Measurements from ENCODE around the gene PRKAG2. TPM values are rescaled to one million over a fixed set of nuclear protein-coding genes. Genes with fewer than 3 reads are reported as not detected.
A peak's percentile ranks its signal among the peaks of the same experiment; 100 is the strongest.

The PRKAG2 gene
- total RNA-seq, 8 experiments from 2014 or later = 6.3 to 13.4 (median 8.5) TPM

GRCh38 chr7:151647874-151648273, 229.0 kb downstream of the PRKAG2 start:
- Histone ChIP-seq H3K27ac (no peak overlapping the region), H3K4me3 (no peak overlapping the region), H3K4me1 (replicated peaks in 1 of 2) (no peaks in the 10 kb centered on the region)
- WGBS, 10 experiments = 60 to 100% (median 93%) methylated on average over 1 to 3 of the region's 3 CpGs
- in situ Hi-C loops (cut with MboI; ENCODE audit: low pct_unique_long_range_greater_than_20kb in 2 of 9, low sequenced_read_pairs in 9 of 9, unreplicated experiment in 9 of 9) = no loop called here
- no peak for ATAC-seq (replicated peaks in 6 of 8)

DNA sequence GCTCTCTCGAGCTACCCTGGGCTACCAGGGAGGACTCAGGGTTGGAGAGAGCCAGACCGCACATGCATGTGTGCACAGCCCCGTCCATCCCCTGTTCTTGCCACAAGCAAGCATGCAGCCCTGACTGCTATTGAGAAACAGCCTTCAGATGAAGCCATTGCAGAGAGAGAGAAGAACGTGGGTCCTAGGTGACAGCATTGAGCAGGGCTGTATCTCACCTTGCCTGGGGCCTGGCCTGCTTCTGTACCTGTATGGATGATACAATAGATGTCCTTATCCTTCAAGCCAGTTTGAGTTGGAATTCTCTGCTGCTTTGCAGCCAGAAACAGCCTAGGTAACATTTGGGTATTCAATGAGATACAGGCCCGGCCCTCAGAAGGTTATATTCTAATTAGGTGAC, 229.9 kb downstream of the PRKAG2 start:
- in situ Hi-C loops (cut with MboI; ENCODE audit: low pct_unique_long_range_greater_than_20kb in 2 of 9, low sequenced_read_pairs in 9 of 9, unreplicated experiment in 9 of 9) = no loop called here
- no peak for ATAC-seq (replicated peaks in 6 of 8)
- 37 to 90% (median 80%) methylated on average over 1 to 5 of the region's 5 CpGs; no CpG with 5 or more reads in 2 of the 10 experiments for WGBS, 10 experiments

GRCh38 chr7:151645311-151645710, 231.6 kb downstream of the PRKAG2 start:
- H3K4me3 ChIP-seq = no peak overlapping the region
- no peak for ATAC-seq (replicated peaks in 6 of 8)
- 50 to 100% (median 88%) methylated on average over 1 to 2 of the region's 2 CpGs; no CpG with 5 or more reads in 3 of the 10 experiments for WGBS, 10 experiments
- no peak overlapping the region for H3K27ac ChIP-seq
- no peaks in the 10 kb centered on the region for H3K4me1 ChIP-seq (replicated peaks in 1 of 2)
- in situ Hi-C loops (cut with MboI; ENCODE audit: low pct_unique_long_range_greater_than_20kb in 2 of 9, low sequenced_read_pairs in 9 of 9, unreplicated experiment in 9 of 9) = no loop called here

More for the DNA sequence above, 229.9 kb downstream of the PRKAG2 start:
- Histone ChIP-seq H3K4me1 (replicated peaks in 1 of 2) (no peaks in the 10 kb centered on the region), H3K4me3 (no peak overlapping the region), H3K27ac (no peak overlapping the region)

GRCh38 chr7:151644554-151644953, 232.4 kb downstream of the PRKAG2 start:
- in situ Hi-C loops (cut with MboI; ENCODE audit: low pct_unique_long_range_greater_than_20kb in 2 of 9, low sequenced_read_pairs in 9 of 9, unreplicated experiment in 9 of 9) = no loop called here
- Histone ChIP-seq H3K27ac (no peak overlapping the region), H3K4me3 (no peak overlapping the region), H3K4me1 (replicated peaks in 1 of 2) (no peaks in the 10 kb centered on the region)
- ATAC-seq (replicated peaks in 6 of 8) = no peak

DNA sequence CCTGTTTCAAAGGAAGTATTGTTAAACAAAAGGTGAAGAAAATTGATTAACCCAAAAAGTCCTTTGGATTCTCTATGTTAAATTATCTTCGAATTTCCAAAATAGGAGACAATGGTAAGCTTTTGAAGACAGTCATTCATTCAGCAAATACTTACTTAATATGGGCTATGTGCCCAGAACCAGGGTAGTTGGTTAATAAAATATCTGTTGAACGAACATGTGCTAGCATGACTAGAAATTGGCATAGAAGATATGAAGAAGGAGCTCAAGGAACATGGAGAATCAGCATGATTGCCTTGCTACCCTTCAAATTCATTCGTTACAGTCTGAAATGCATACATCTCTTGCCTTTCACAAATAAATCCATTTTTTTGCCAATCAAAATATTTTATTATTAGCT, 234.2 kb downstream of the PRKAG2 start:
- in situ Hi-C loops (cut with MboI; ENCODE audit: low pct_unique_long_range_greater_than_20kb in 2 of 9, low sequenced_read_pairs in 9 of 9, unreplicated experiment in 9 of 9) = no loop called here
- WGBS, 10 experiments = 20 to 83% (median 72%) methylated on average over 1 to 3 of the region's 3 CpGs
- H3K4me3 ChIP-seq = no peak overlapping the region
- no peak for ATAC-seq (replicated peaks in 6 of 8)
- H3K4me1 ChIP-seq (replicated peaks in 1 of 2) = no peaks in the 10 kb centered on the region
- no peak overlapping the region for H3K27ac ChIP-seq

GRCh38 chr7:151641587-151641986, 235.3 kb downstream of the PRKAG2 start:
- WGBS, 10 experiments = 100% methylated on average over 1 of the region's 2 CpGs; no CpG with 5 or more reads in 9 of the 10 experiments
- H3K4me1 ChIP-seq (replicated peaks in 1 of 2) = no peaks in the 10 kb centered on the region
- in situ Hi-C loops (cut with MboI; ENCODE audit: low pct_unique_long_range_greater_than_20kb in 2 of 9, low sequenced_read_pairs in 9 of 9, unreplicated experiment in 9 of 9) = no loop called here
- no peak for ATAC-seq (replicated peaks in 6 of 8)
- no peak overlapping the region for H3K4me3 ChIP-seq
- no peak overlapping the region for H3K27ac ChIP-seq

DNA sequence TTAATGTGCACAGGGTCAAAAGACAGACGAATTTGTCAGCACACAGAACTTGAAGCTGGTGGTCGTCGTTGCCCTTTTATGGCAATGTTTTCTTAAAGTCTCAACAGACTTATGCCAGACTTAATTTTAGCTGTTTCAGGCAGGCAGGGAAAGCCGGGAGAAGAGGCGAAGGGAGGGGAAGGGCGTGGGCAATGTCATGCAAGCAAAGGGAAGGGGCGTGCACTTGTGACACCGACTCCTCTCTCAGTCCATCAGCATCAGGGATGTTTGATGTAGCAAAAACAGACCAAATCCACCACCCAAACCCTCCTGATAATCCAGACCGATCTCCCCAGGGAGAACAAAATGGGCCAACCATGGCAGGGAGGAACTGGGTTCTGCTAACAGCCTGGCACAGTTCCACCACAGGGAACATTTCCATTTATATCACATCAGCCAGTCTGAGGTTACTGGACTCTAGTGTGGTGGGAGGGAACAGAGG, 239.1 kb downstream of the PRKAG2 start:
- in situ Hi-C loops (cut with MboI; ENCODE audit: low pct_unique_long_range_greater_than_20kb in 2 of 9, low sequenced_read_pairs in 9 of 9, unreplicated experiment in 9 of 9) = no loop called here
- peak in 4 of 8 experiments; percentile 31 to 89 (median 78) for ATAC-seq (replicated peaks in 6 of 8)
- H3K27ac ChIP-seq = no peak overlapping the region
- WGBS, 10 experiments = 0 to 63% (median 36%) methylated on average over 1 to 6 of the region's 9 CpGs; no CpG with 5 or more reads in 2 of the 10 experiments
- H3K4me1 ChIP-seq (replicated peaks in 1 of 2) = no peaks in the 10 kb centered on the region
- H3K4me3 ChIP-seq = no peak overlapping the region

- H3K4me3 ChIP-seq = no peak overlapping the region
- H3K4me1 ChIP-seq (replicated peaks in 1 of 2) = peaks cover 3 to 6% of the 10 kb centered on the region in 2 donors
- no peak overlapping the region for H3K27ac ChIP-seq
- in situ Hi-C loops (cut with MboI; ENCODE audit: low pct_unique_long_range_greater_than_20kb in 2 of 9, low sequenced_read_pairs in 9 of 9, unreplicated experiment in 9 of 9) = no loop called here
- WGBS, 10 experiments = 73 to 100% (median 100%) methylated on average over 1 to 2 of the region's 2 CpGs; no CpG with 5 or more reads in 1 of the 10 experiments
- no peak for ATAC-seq (replicated peaks in 6 of 8)
These were observed 242.3 kb downstream of the PRKAG2 start for GRCh38 chr7:151634643-151635042.

GRCh38 chr7:151633516-151633812, 243.5 kb downstream of the PRKAG2 start:
- H3K4me3 ChIP-seq = no peak overlapping the region
- no peak overlapping the region for H3K27ac ChIP-seq

GRCh38 chr7:151632750-151633515, 244.0 kb downstream of the PRKAG2 start:
- no peak overlapping the region for H3K27ac ChIP-seq
- H3K4me3 ChIP-seq = peak overlapping the region; percentile 68 to 90 (median 82)
- 25 to 72% (median 54%) methylated on average over 2 to 19 of the region's 28 CpGs; no CpG with 5 or more reads in 1 of the 10 experiments for WGBS, 10 experiments
- in situ Hi-C loops (cut with MboI; ENCODE audit: low pct_unique_long_range_greater_than_20kb in 2 of 9, low sequenced_read_pairs in 9 of 9, unreplicated experiment in 9 of 9) = no loop called here
- H3K4me1 ChIP-seq (replicated peaks in 1 of 2) = peaks cover 10 to 15% of the 10 kb centered on the region in 2 donors
- ATAC-seq (replicated peaks in 6 of 8) = peak in 2 of 8 experiments; percentile 1 to 2

More at GRCh38 chr7:151633516-151633812, 243.5 kb downstream of the PRKAG2 start:
- H3K4me1 ChIP-seq (replicated peaks in 1 of 2) = peaks cover 10 to 15% of the 10 kb centered on the region in 2 donors
- ATAC-seq (replicated peaks in 6 of 8) = no peak
- WGBS, 10 experiments = 88 to 100% (median 100%) methylated on average over 1 of the region's 1 CpG; no CpG with 5 or more reads in 2 of the 10 experiments
- in situ Hi-C loops (cut with MboI; ENCODE audit: low pct_unique_long_range_greater_than_20kb in 2 of 9, low sequenced_read_pairs in 9 of 9, unreplicated experiment in 9 of 9) = no loop called here

- peak; percentile 81 to 95 (median 94) for ATAC-seq (replicated peaks in 6 of 8)
- Histone ChIP-seq H3K4me1 (replicated peaks in 1 of 2) (peaks cover 10 to 15% of the 10 kb centered on the region in 2 donors), H3K4me3 (peak overlapping the region; percentile 68 to 90 (median 82)), H3K27ac (peak overlapping the region; percentile 49 to 69)
- in situ Hi-C loops (cut with MboI; ENCODE audit: low pct_unique_long_range_greater_than_20kb in 2 of 9, low sequenced_read_pairs in 9 of 9, unreplicated experiment in 9 of 9) = no loop called here
- 0% methylated on average over 1 of the region's 111 CpGs; no CpG with 5 or more reads in 9 of the 10 experiments for WGBS, 10 experiments
These were observed 244.8 kb downstream of the PRKAG2 start for GRCh38 chr7:151631953-151632749.

- peak; percentile 35 to 56 (median 50) for ATAC-seq (replicated peaks in 6 of 8)
- Histone ChIP-seq H3K4me1 (replicated peaks in 1 of 2) (peaks cover 10 to 15% of the 10 kb centered on the region in 2 donors), H3K4me3 (peak overlapping the region; percentile 68 to 90 (median 82)), H3K27ac (peak overlapping the region; percentile 49 to 69)
- 0 to 7% (median 0%) methylated on average over 1 to 9 of the region's 31 CpGs; no CpG with 5 or more reads in 3 of the 10 experiments for WGBS, 10 experiments
- in situ Hi-C loops (cut with MboI; ENCODE audit: low pct_unique_long_range_greater_than_20kb in 2 of 9, low sequenced_read_pairs in 9 of 9, unreplicated experiment in 9 of 9) = no loop called here
These were observed 245.4 kb downstream of the PRKAG2 start for GRCh38 chr7:151631570-151631952.
